C4-2B (cell line): Measurements from ENCODE around the gene C10orf67.
"Not testable (repeated sequence)": the region's sequence is repeated elsewhere in the genome, so short reads cannot be mapped to it uniquely, and the experiment has no call there.

ENCODE experiments used
- H3K27ac ChIP-seq: fragments of 450-650 bp; 2 replicates; pipeline ENCODE4 v1.5.1; 2017
- ZFX ChIP-seq: fragments of 450-650 bp; IDR thresholded peaks from 2 replicates; pipeline ENCODE4 v1.6.1; 2017
- TF ChIP-seq, protein P1 (sequence below): fragments of 450-650 bp; conservative IDR thresholded peaks from 2 replicates; pipeline ENCODE4 v1.5.1; 2017; ENCODE audit warnings: mild to moderate bottlenecking

The C10orf67 gene

DNA sequence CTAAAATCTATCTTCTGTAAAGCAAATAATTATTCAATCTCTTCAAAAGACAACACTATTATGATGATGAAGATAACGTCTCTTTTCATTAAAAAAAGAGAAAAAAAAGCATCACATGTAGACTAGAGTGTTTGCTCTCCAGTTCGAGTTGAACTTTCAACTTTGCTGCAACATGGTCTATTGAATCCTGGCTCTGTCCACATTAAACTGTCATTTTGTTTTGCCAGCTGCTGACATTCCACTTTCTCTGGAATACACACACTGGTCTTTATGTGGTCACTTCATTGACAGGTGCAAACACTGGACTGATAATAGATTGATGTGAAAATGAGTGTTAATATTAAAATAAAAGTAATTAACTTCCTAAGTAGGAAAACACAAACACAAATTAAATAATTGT, 90.8 kb downstream of the C10orf67 start:
- TF ChIP-seq, protein P1, sequence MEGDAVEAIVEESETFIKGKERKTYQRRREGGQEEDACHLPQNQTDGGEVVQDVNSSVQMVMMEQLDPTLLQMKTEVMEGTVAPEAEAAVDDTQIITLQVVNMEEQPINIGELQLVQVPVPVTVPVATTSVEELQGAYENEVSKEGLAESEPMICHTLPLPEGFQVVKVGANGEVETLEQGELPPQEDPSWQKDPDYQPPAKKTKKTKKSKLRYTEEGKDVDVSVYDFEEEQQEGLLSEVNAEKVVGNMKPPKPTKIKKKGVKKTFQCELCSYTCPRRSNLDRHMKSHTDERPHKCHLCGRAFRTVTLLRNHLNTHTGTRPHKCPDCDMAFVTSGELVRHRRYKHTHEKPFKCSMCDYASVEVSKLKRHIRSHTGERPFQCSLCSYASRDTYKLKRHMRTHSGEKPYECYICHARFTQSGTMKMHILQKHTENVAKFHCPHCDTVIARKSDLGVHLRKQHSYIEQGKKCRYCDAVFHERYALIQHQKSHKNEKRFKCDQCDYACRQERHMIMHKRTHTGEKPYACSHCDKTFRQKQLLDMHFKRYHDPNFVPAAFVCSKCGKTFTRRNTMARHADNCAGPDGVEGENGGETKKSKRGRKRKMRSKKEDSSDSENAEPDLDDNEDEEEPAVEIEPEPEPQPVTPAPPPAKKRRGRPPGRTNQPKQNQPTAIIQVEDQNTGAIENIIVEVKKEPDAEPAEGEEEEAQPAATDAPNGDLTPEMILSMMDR, result no peak
- no peak for TF ChIP-seq ZFX

DNA sequence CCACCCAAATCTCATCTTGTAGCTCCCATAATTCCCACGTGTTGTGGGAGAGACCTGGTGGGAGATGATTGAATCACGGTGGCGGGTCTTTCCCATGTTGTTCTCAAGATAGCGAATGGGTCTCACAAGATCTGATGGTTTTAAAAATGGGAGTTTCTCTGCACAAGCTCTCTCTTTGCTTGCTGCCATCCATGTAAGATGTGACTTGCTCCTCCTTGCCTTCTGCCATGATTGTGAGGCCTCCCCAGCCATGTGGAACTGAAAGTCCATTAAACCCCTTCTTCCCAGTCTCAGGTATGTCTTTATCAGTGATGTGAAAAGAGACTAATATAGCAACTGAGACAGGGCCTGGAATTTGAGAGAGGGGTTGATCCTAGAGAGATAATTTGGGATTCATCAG, 91.7 kb downstream of the C10orf67 start:
- H3K27ac ChIP-seq, result not testable (repeated sequence)

More for the DNA sequence above, 90.8 kb downstream of the C10orf67 start:
- no peak overlapping the region for H3K27ac ChIP-seq

DNA sequence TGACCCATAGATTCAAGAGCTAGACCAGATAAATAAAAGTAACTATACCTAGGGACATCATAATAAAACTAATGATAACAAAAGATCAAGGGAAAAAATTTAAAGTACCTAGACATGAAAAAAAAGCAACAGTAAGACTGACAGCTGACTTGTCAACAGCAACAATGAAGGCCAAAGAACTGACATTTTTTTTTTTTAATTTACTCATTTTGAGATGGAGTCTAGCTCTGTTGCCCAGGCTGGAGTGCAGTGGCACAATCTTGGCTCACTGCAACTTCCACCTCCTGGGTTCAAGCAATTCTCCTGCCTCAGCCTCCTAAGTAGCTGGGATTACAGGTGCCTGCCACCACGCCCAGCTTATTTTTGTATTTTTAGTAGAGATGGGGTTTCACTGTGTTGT, 102.8 kb downstream of the C10orf67 start:
- not testable (repeated sequence) for H3K27ac ChIP-seq

DNA sequence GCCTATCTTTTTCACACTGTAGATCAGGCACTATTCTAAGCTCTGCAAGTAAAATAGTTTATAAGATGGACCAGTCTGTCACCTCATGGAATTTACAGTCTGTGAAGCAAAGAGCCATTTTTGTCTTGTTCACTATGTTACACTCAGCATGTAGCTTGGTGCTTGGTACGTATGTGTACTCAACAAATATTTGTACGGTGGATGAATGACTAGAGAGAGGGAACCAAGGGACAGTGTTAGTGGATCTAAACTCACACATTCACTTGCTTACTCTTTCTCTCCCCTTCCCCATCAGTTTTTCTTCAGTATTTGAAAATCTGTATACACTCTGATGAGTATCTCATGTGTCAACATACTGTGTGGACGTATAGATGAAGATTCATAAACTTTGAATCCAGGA, 106.6 kb downstream of the C10orf67 start:
- H3K27ac ChIP-seq, result no peak overlapping the region
- TF ChIP-seq, protein P1, result no peak
- TF ChIP-seq ZFX, result no peak

DNA sequence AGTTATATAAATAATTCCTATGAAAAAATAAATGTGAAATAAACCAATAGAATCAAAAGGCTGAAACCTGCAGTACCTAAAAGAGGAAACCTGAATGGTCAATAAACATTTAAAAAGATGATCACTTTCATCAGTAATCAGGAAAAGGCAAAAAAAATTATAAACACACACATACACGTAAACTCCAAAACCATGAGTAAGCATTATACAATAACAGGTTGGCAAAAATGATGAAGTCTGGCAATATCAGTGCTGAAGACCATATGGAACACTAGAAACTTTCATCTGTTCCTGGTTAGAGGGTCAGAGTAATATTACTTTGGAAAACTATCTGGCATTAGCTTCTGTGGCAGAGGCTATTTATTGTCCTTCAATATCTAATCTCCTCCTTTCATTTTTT, 114.0 kb downstream of the C10orf67 start:
- no peak for TF ChIP-seq ZFX
- TF ChIP-seq, protein P1, result no peak
- no peak overlapping the region for H3K27ac ChIP-seq

DNA sequence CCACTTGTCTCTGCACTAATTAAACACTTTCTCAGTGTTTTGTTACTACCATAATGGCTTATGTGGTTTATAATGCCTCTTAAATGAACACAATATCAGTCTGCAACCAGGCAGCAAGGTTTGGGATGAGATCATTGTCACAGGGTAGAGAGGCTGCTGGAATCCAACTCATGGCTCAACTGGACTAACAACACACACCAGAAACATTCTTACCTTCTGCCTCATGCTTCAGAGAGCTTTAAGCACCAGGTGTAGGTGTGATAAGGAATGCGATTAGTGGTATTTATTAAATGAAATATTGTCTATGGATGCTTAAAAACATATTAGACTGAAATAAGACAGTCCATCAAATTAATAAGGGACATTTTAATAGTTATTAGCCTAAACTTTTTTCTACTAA, 127.1 kb downstream of the C10orf67 start:
- no peak overlapping the region for H3K27ac ChIP-seq
- TF ChIP-seq, protein P1, result no peak

DNA sequence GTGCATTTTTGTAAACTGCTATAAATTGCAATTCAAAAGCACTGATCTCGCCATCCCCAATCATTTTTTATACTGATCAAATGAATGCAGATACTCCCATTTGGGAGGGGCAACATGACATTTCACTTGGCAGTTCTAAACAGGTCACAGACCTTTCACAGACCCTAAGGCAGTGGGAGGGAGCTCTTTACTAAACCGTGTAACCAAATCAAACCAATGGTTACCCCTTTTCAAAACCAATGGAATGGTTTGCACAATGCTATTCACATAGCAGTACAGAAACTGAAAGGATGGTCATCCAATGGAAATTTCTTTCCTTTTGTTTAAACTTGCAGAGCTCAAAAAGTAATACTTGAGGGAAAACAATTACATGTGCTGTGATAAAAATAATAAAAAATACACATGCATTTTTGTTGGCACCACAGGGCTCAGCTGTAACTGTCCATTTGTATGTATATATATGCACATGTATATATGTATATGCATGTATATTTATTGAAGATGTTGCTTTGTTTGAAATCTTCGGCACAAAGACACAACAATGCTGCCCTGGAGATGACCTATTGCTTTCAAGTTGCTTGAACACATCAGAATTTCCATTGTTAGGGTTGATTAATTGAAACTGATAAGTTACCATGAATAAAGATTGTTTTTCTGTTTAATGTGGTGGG, 138.5 kb downstream of the C10orf67 start:
- H3K27ac ChIP-seq, result no peak overlapping the region
- TF ChIP-seq ZFX, result no peak
- TF ChIP-seq, protein P1, result no peak

DNA sequence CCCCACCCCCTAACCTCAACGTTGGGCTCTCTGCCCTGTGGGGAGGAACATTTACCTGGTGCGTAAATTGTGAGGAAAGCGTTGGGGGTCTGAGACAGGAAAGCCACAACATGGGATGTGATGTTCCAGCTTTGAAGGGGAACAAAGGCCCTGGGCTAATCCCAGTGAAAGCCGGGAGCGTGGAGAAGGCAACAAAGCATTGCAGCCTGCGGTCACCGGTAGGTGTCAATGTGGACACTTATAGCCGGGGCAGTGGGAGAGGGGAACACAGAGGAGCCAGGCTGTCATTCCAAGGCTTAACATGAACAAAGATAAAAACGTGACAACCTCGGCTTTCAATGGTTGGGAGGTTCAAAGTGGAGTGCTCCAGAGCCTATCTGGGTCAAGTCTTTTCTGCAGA, 139.8 kb downstream of the C10orf67 start:
- TF ChIP-seq ZFX, result no peak
- TF ChIP-seq, protein P1, result no peak
- H3K27ac ChIP-seq, result no peak overlapping the region
